ENCODE measurements around the gene NRSN2.

GRCh38 chr20:403582-403957 is 56.7 kb downstream of the NRSN2 start:
- TF ChIP-seq EZH2phosphoT487 (IDR thresholded peaks at IDR 0.05; ENCODE audit: borderline replicate concordance) = no peak
- TF ChIP-seq CTCF (conservative IDR thresholded peaks at IDR 0.05; ENCODE audit: low read length) = no peak

All from Loucy (cell line).